A549 (cell line): Measurements from ENCODE around the gene SPEN. TPM values are rescaled to one million over a fixed set of nuclear protein-coding genes. Genes with fewer than 3 reads are reported as not detected.
A peak's percentile ranks its signal among the peaks of the same experiment; 100 is the strongest.

ENCODE experiments used
- ATAC-seq, 2 experiments: fragments of 200-7000 bp in 1 of 2; fragments of >200 bp in 1 of 2; cut with Nextera tagmentation in 1 of 2; cut with Tn5 transposase in 1 of 2; 3 replicates each; pipeline versions ENCODE4 v1.8.0 to v1.9.1; 2018 to 2020; ENCODE audit warnings: mild to moderate bottlenecking in 1 of 2, moderate library complexity in 1 of 2
- CTCF ChIA-PET: fragments of 300-600 bp; sonication (Branson Sonifier 250); formaldehyde crosslinking; extraction: SDS; loops from one replicate; lab custom pipeline; 2021; ENCODE audit warnings: antibody characterized with exemption, inconsistent platforms; lab: Yijun Ruan, JAX
- POLR2A ChIA-PET: fragments of 350-600 bp; formaldehyde crosslinking; extraction: SDS; loops from one replicate; lab custom pipeline; 2021; ENCODE audit warnings: antibody characterized with exemption, inconsistent platforms; lab: Yijun Ruan, JAX
- DNase-seq, 2 experiments: peaks; one replicate each; pipeline versions ENCODE4 v3.0.0 to v3.0.0-alpha.2; 2011 to 2016; ENCODE audit warnings: low read depth in 1 of 2, low spot score in 1 of 2
- FAIRE-seq: peaks from 2 replicates; lab custom pipeline; 2011; peaks lifted over from hg19 to GRCh38; lab: Jason Lieb, UNC
- H3K27ac ChIP-seq, 2 experiments: fragments of >200 bp; sonication (Bioruptor Twin); formaldehyde crosslinking; 3 replicates each; pipeline ENCODE4 v1.5.1; 2016 to 2017
- H3K4me1 ChIP-seq: fragments of >200 bp; sonication (Bioruptor Twin); formaldehyde crosslinking; 3 replicates; pipeline ENCODE4 v1.6.1; 2016
- H3K4me2 ChIP-seq: fragments of >200 bp; sonication (Bioruptor Twin); formaldehyde crosslinking; 3 replicates; pipeline ENCODE4 v1.6.1; 2016
- H3K4me3 ChIP-seq: fragments of >200 bp; sonication (Bioruptor Twin); formaldehyde crosslinking; 3 replicates; pipeline ENCODE4 v1.5.1; 2016
- H3K9me3 ChIP-seq: fragments of >200 bp; sonication (Bioruptor Twin); formaldehyde crosslinking; 3 replicates; pipeline ENCODE4 v1.6.1; 2016
- ATOH8 ChIP-seq: fragments of 250-450 bp; sonication (Bioruptor Pico); IDR thresholded peaks from 2 replicates; pipeline ENCODE4 v1.5.0; 2020; ENCODE audit warnings: low read depth, mild to moderate bottlenecking, moderate library complexity
- BHLHE40 ChIP-seq: IDR thresholded peaks from 2 replicates; pipeline ENCODE4 v1.6.1; 2012; ENCODE audit warnings: low read depth, low read length, inconsistent platforms
- CBX2 ChIP-seq: fragments of 200-600 bp; sonication (generic); IDR thresholded peaks from 2 replicates; pipeline ENCODE4 v1.6.1; 2016; ENCODE audit warnings: low read depth, mild to moderate bottlenecking, borderline replicate concordance
- CBX8 ChIP-seq: fragments of 200-600 bp; sonication (generic); IDR thresholded peaks from 2 replicates; pipeline ENCODE4 v1.6.1; 2016
- CHD4 ChIP-seq: fragments of 200-600 bp; sonication (generic); IDR thresholded peaks from 2 replicates; pipeline ENCODE4 v1.6.1; 2016; ENCODE audit warnings: antibody characterized with exemption, mild to moderate bottlenecking, borderline replicate concordance
- EHF ChIP-seq: fragments of 250-450 bp; sonication (Bioruptor Pico); IDR thresholded peaks from 2 replicates; pipeline ENCODE4 v1.5.0; 2020; ENCODE audit warnings: mild to moderate bottlenecking
- EHMT2 ChIP-seq: fragments of 200-600 bp; sonication (generic); IDR thresholded peaks from 2 replicates; pipeline ENCODE4 v1.6.1; 2016; ENCODE audit warnings: antibody characterized with exemption, low read depth, mild to moderate bottlenecking, moderate library complexity
- ESRRA ChIP-seq: fragments of 150-350 bp; IDR thresholded peaks from 2 replicates; pipeline ENCODE4 v1.6.1; 2014; ENCODE audit warnings: mild to moderate bottlenecking, low read length, borderline replicate concordance
- FOSB ChIP-seq: fragments of 250-450 bp; sonication (Bioruptor Pico); IDR thresholded peaks from 2 replicates; pipeline ENCODE4 v1.5.0; 2020; ENCODE audit warnings: mild to moderate bottlenecking, moderate library complexity
- HEYL ChIP-seq: fragments of 250-450 bp; sonication (Bioruptor Pico); IDR thresholded peaks from 2 replicates; pipeline ENCODE4 v1.8.0; 2021; ENCODE audit warnings: mild to moderate bottlenecking, moderate library complexity
- HMGXB4 ChIP-seq: fragments of 250-450 bp; sonication (Bioruptor Pico); IDR thresholded peaks from 2 replicates; pipeline ENCODE4 v1.5.0; 2021; ENCODE audit warnings: mild to moderate bottlenecking, moderate library complexity, borderline replicate concordance
- HOXB13 ChIP-seq: fragments of 250-450 bp; sonication (Bioruptor Pico); IDR thresholded peaks from 2 replicates; pipeline ENCODE4 v1.5.0; 2020; ENCODE audit warnings: low read depth, mild to moderate bottlenecking, moderate library complexity
- JUN ChIP-seq, 2 experiments: fragments of >200 bp; sonication (Bioruptor Twin); formaldehyde crosslinking; IDR thresholded peaks; 2 replicates in 1 of 2; 3 replicates in 1 of 2; pipeline ENCODE4 v1.6.1; 2016 to 2017
- KDM1A ChIP-seq: fragments of 200-600 bp; sonication (generic); IDR thresholded peaks from 2 replicates; pipeline ENCODE4 v1.6.1; 2016; ENCODE audit warnings: low read depth, mild to moderate bottlenecking
- KDM5A ChIP-seq: fragments of 200-600 bp; sonication (generic); IDR thresholded peaks from 2 replicates; pipeline ENCODE4 v1.6.1; 2016; ENCODE audit warnings: antibody characterized with exemption, mild to moderate bottlenecking
- MAZ ChIP-seq: fragments of 150-350 bp; IDR thresholded peaks from 2 replicates; pipeline ENCODE4 v1.6.1; 2014; ENCODE audit warnings: antibody characterized with exemption, low read depth, low read length, borderline replicate concordance
- MYC ChIP-seq: IDR thresholded peaks from 2 replicates; pipeline ENCODE4 v1.6.1; 2012; ENCODE audit warnings: mild to moderate bottlenecking, inconsistent platforms, low read length, improper control_type of control experiment, borderline replicate concordance
- NPAS2 ChIP-seq: fragments of 250-450 bp; sonication (Bioruptor Pico); IDR thresholded peaks from 2 replicates; pipeline ENCODE4 v1.8.0; 2022; ENCODE audit warnings: mild to moderate bottlenecking, moderate library complexity, borderline replicate concordance
- NR3C1 ChIP-seq: fragments of >200 bp; sonication (Bioruptor Twin); formaldehyde crosslinking; IDR thresholded peaks from 3 replicates; pipeline ENCODE4 v1.6.1; 2017
- PBX3 ChIP-seq: IDR thresholded peaks from 2 replicates; pipeline ENCODE4 v1.6.1; 2012
- POLR2A ChIP-seq: IDR thresholded peaks from 2 replicates; pipeline ENCODE4 v1.6.1; 2012; ENCODE audit warnings: mild to moderate bottlenecking, low read length
- REST ChIP-seq: fragments of 200-600 bp; sonication (generic); IDR thresholded peaks from 2 replicates; pipeline ENCODE4 v1.6.1; 2016; ENCODE audit warnings: antibody characterized with exemption, mild to moderate bottlenecking, moderate library complexity
- SMC3 ChIP-seq: fragments of >200 bp; sonication (Bioruptor Twin); formaldehyde crosslinking; IDR thresholded peaks from 3 replicates; pipeline ENCODE4 v1.6.1; 2018; ENCODE audit warnings: inconsistent platforms
- SREBF2 ChIP-seq: fragments of 450-650 bp; IDR thresholded peaks from 2 replicates; pipeline ENCODE4 v1.6.1; 2014; ENCODE audit warnings: mild to moderate bottlenecking, moderate library complexity
- TP53 ChIP-seq: fragments of 250-450 bp; sonication (Bioruptor Pico); IDR thresholded peaks from 2 replicates; pipeline ENCODE4 v1.5.0; 2021; ENCODE audit warnings: mild to moderate bottlenecking, moderate library complexity
- ZC3H11A ChIP-seq: fragments of 450-650 bp; IDR thresholded peaks from 2 replicates; pipeline ENCODE4 v1.6.1; 2014; ENCODE audit warnings: antibody characterized with exemption, mild to moderate bottlenecking
- ZNF302 ChIP-seq: fragments of 250-450 bp; sonication (Bioruptor Pico); IDR thresholded peaks from 2 replicates; pipeline ENCODE4 v1.9.0; 2021; ENCODE audit warnings: inconsistent platforms, mild to moderate bottlenecking, moderate library complexity
- ZSCAN20 ChIP-seq: fragments of 250-450 bp; sonication (Bioruptor Pico); IDR thresholded peaks from 2 replicates; pipeline ENCODE4 v1.8.0; 2022; ENCODE audit warnings: mild to moderate bottlenecking, moderate library complexity
- WGBS: methylation state at CpG from one replicate; pipeline ENCODE4 v1.1.6; 2017; ENCODE audit errors: missing lambda C conversion rate; 5-methylcytosine and 5-hydroxymethylcytosine counted together
- polyA plus RNA-seq, 4 experiments: library from polyadenylated mRNA; depleted of rRNA in 3 of 4; stranded (reverse); fragments of >200 nt; fragmentation: RNase III in 1 of 4; extraction: RNeasy Plus Mini Kit Qiagen cat#74134 plus additional on column Dnase treatment in 1 of 4; gene quantifications; 2 replicates in 3 of 4; 3 replicates in 1 of 4; pipeline ENCODE4 v1.2.3, GENCODE V29; 2011 to 2017

Gene SPEN
- polyA plus RNA-seq, 2 of the 4 experiments (the other 2 are of a cell fraction) = 7.0 to 15.5 TPM

- FAIRE-seq (no peak), ATAC-seq (no peak), DNase-seq (no peak)
- no peaks in the 10 kb centered on the region for H3K4me1 ChIP-seq
- H3K4me3 ChIP-seq = no peak overlapping the region
- H3K9me3 ChIP-seq = no peaks in the 10 kb centered on the region
- H3K4me2 ChIP-seq = no peak overlapping the region
- CTCF ChIA-PET = interaction anchor here (2.4 to 5.4 kb wide), 4 partner anchors 16 to 178 kb away, joined by 7 to 26 read pairs (median 15); no protein-coding TSS in a partner anchor
- 74% methylated on average over 5 of the region's 5 CpGs for WGBS
- TF ChIP-seq TP53 (CRISPR knock-in tag) = no peak
- TF ChIP-seq CBX8 = no peak
- no peak for TF ChIP-seq ATOH8
- TF ChIP-seq KDM1A = no peak
- no peak for TF ChIP-seq BHLHE40
- TF ChIP-seq POLR2A = no peak
- TF ChIP-seq ESRRA = no peak
- TF ChIP-seq HOXB13 (CRISPR knock-in tag) = no peak
- TF ChIP-seq SREBF2 = no peak
- TF ChIP-seq CBX2 = no peak
- TF ChIP-seq NR3C1 = no peak
- no peak for TF ChIP-seq MYC
- TF ChIP-seq CHD4 = no peak
- TF ChIP-seq ZSCAN20 = no peak
- TF ChIP-seq ZNF302 = no peak
- TF ChIP-seq PBX3 = no peak
- TF ChIP-seq ZC3H11A = no peak
- no peak for TF ChIP-seq EHF
- TF ChIP-seq SMC3 = no peak
- no peak overlapping the region; a peak in 1 of 6 replicates for H3K27ac ChIP-seq
- POLR2A ChIA-PET = interaction anchor here (2.3 kb wide), 1 partner anchor 17 kb away, joined by 11 read pairs; no protein-coding TSS in a partner anchor
Observed at GRCh38 chr1:15816674-15817073, 30.8 kb upstream of the SPEN start.

- WGBS = 78% methylated on average over 3 of the region's 3 CpGs
- H3K4me3 ChIP-seq = no peak overlapping the region
- FAIRE-seq (no peak), DNase-seq (no peak), ATAC-seq (peak in 1 of 2 experiments; percentile 38; a peak in 1 of 6 replicates)
- POLR2A ChIA-PET = no interaction called here
- TF ChIP-seq FOSB (no peak), REST (no peak), KDM5A (no peak), CBX8 (no peak), POLR2A (no peak), ATOH8 (no peak), EHMT2 (no peak), KDM1A (no peak), MAZ (no peak), NPAS2 (CRISPR knock-in tag) (no peak), HMGXB4 (no peak), PBX3 (no peak), HEYL (CRISPR knock-in tag) (no peak), TP53 (CRISPR knock-in tag) (no peak), BHLHE40 (no peak), JUN (IDR thresholded peaks at IDR 0.05) (no peak)
- TF ChIP-seq, all 56 proteins: peak for 0
- Histone ChIP-seq H3K27ac (no peak overlapping the region), H3K4me2 (no peak overlapping the region), H3K9me3 (no peaks in the 10 kb centered on the region), H3K4me1 (no peaks in the 10 kb centered on the region)
- CTCF ChIA-PET = interaction anchor here (1.2 to 1.8 kb wide), 2 partner anchors 28 to 137 kb away, joined by 3 to 4 read pairs; no protein-coding TSS in a partner anchor
Observed at GRCh38 chr1:15820478-15820877, 27.0 kb upstream of the SPEN start.
